B cell (primary cell): ENCODE results near the gene LENEP. TPM values are rescaled to one million over a fixed set of nuclear protein-coding genes. Genes with fewer than 3 reads are reported as not detected.

Experiments
- ATAC-seq: fragments of 200-7000 bp; cut with Tn5 transposase; one replicate; pipeline ENCODE4 v1.10.0; 2021; ENCODE audit warnings: low read depth, mild to moderate bottlenecking, moderate number of reproducible peaks, moderate library complexity
- CTCF ChIA-PET: fragments of 350-600 bp; sonication (Branson Sonifier 250); formaldehyde crosslinking; loops from one replicate; lab custom pipeline; 2021; ENCODE audit warnings: antibody characterized with exemption, inconsistent platforms; lab: Charles Lee
- POLR2A ChIA-PET: fragments of 350-600 bp; sonication (Branson Sonifier 250); formaldehyde crosslinking; loops from one replicate; lab custom pipeline; 2021; ENCODE audit warnings: antibody characterized with exemption; lab: Charles Lee
- DNase-seq: peaks from one replicate; pipeline ENCODE4 v3.0.0; 2013
- H2AFZ ChIP-seq: 2 replicates; pipeline ENCODE4 v1.6.1; 2012; ENCODE audit warnings: mild to moderate bottlenecking, low read depth, low read length; ENCODE audit not compliant: insufficient read depth, poor library complexity, severe bottlenecking
- H3K27ac ChIP-seq, 2 donors: 1 replicate in 1 of 2; 2 replicates in 1 of 2; pipeline ENCODE4 v1.5.1; 2012 to 2013; ENCODE audit warnings: low read length in 2 of 2, mild to moderate bottlenecking in 2 of 2, moderate library complexity in 1 of 2
- H3K27me3 ChIP-seq, 4 experiments: fragments of 200-600 bp in 1 of 4; sonication (generic) in 1 of 4; replicated peaks in 1 of 4; 1 replicate in 2 of 4; 2 replicates in 2 of 4; pipeline versions ENCODE4 v1.6.1 to v1.7.0; 2013 to 2016; ENCODE audit warnings: low read length in 3 of 4, mild to moderate bottlenecking in 2 of 4, mixed read lengths in 1 of 4, moderate library complexity in 1 of 4; ENCODE audit not compliant: insufficient read depth in 4 of 4, control insufficient read depth in 3 of 4; ENCODE audit errors: control extremely low read depth in 1 of 4
- H3K36me3 ChIP-seq, 2 experiments: replicated peaks in 1 of 2; 1 replicate in 1 of 2; 2 replicates in 1 of 2; pipeline versions ENCODE4 v1.6.1 to v1.7.1; 2013; ENCODE audit warnings: low read length in 1 of 2; ENCODE audit not compliant: insufficient read depth in 2 of 2, control insufficient read depth in 1 of 2; ENCODE audit errors: control extremely low read depth in 1 of 2, extremely low read depth in 1 of 2
- H3K4me1 ChIP-seq, 2 donors: fragments of 200-600 bp in 1 of 2; sonication (generic) in 1 of 2; 1 replicate in 1 of 2; 2 replicates in 1 of 2; pipeline versions ENCODE4 v1.5.1 to v1.6.1; 2013 to 2017; ENCODE audit warnings: low read length in 2 of 2; ENCODE audit not compliant: control insufficient read depth in 2 of 2, insufficient read depth in 2 of 2
- H3K4me2 ChIP-seq: replicated peaks from 2 replicates; pipeline ENCODE3; 2012; ENCODE audit warnings: mild to moderate bottlenecking, low read depth, low read length; ENCODE audit not compliant: poor library complexity, severe bottlenecking
- H3K4me3 ChIP-seq, 5 experiments: fragments of 200-600 bp in 1 of 5; sonication (generic) in 1 of 5; 1 replicate in 3 of 5; 2 replicates in 2 of 5; pipeline versions ENCODE4 v1.5.1 to v1.7.0; 2011 to 2016; ENCODE audit warnings: low read length in 4 of 5, mild to moderate bottlenecking in 4 of 5, low read depth in 2 of 5, control low read depth in 1 of 5, moderate library complexity in 1 of 5; ENCODE audit not compliant: insufficient read depth in 1 of 5; ENCODE audit errors: control extremely low read depth in 1 of 5, extremely low read depth in 1 of 5
- H3K79me2 ChIP-seq: fragments of 200-600 bp; sonication (generic); one replicate; pipeline ENCODE4 v1.6.0; 2016; ENCODE audit warnings: low read length; ENCODE audit not compliant: control insufficient read depth, insufficient read depth
- H3K9ac ChIP-seq: fragments of 200-600 bp; sonication (generic); 2 replicates; pipeline ENCODE4 v1.6.1; 2017; ENCODE audit warnings: mild to moderate bottlenecking, low read length, moderate library complexity
- H3K9me3 ChIP-seq, 3 donors: one replicate each; pipeline versions ENCODE4 v1.6.1 to v1.7.1; 2013; ENCODE audit warnings: low read length in 2 of 3; ENCODE audit not compliant: control insufficient read depth in 2 of 3, insufficient read depth in 1 of 3; ENCODE audit errors: control extremely low read depth in 1 of 3
- H4K20me1 ChIP-seq: 2 replicates; pipeline ENCODE4 v1.6.0; 2012; ENCODE audit warnings: mild to moderate bottlenecking, low read length; ENCODE audit not compliant: insufficient read depth, control insufficient read depth, poor library complexity, severe bottlenecking
- H3K27ac Mint-ChIP-seq: one replicate; pipeline ENCODE4 v1.8.0; 2021; ENCODE audit warnings: mixed read lengths
- H3K27me3 Mint-ChIP-seq: one replicate; pipeline ENCODE4 v1.8.0; 2021; ENCODE audit warnings: mixed read lengths
- H3K4me1 Mint-ChIP-seq: one replicate; pipeline ENCODE4 v1.8.0; 2021; ENCODE audit warnings: mixed read lengths
- H3K4me3 Mint-ChIP-seq: one replicate; pipeline ENCODE4 v1.8.0; 2021; ENCODE audit warnings: mixed read lengths
- H3K9me3 Mint-ChIP-seq: one replicate; pipeline ENCODE4 v1.8.0; 2022; ENCODE audit warnings: mixed read lengths; ENCODE audit not compliant: insufficient read depth
- CTCF ChIP-seq: fragments of 200-600 bp; IDR thresholded peaks from one replicate; pipeline ENCODE4 v1.8.0; 2022; ENCODE audit warnings: antibody characterized with exemption, mild to moderate bottlenecking
- EZH2 ChIP-seq: IDR thresholded peaks from 2 replicates; pipeline ENCODE4 v1.6.1; 2012; ENCODE audit warnings: borderline replicate concordance, low read depth, mild to moderate bottlenecking, moderate library complexity, low read length; ENCODE audit not compliant: insufficient read depth, poor library complexity, severe bottlenecking
- WGBS: methylation state at CpG from one replicate; pipeline ENCODE4 v1.1.5; 2013; ENCODE audit warnings: missing lambda C conversion rate; ENCODE audit not compliant: insufficient coverage; 5-methylcytosine and 5-hydroxymethylcytosine counted together
- intact Hi-C: fragments of 100-400 bp; cut with micrococcal nuclease; formaldehyde crosslinking; loops from one replicate; pipeline ENCODE4 v1.10.0; 2022
- polyA plus RNA-seq: library from polyadenylated mRNA; depleted of rRNA; stranded (reverse); fragments of >200 nt; gene quantifications from 2 replicates; pipeline ENCODE4 v1.2.3, GENCODE V29; 2012
- total RNA-seq, 2 donors: library from RNA; stranded (reverse); fragments of 120-200 nt in 1 of 2; gene quantifications; 1 replicate in 1 of 2; 2 replicates in 1 of 2; pipeline versions ENCODE4 v1.2.3 to v1.2.4, GENCODE V29; 2013 to 2022

Gene LENEP
- total and polyA plus RNA-seq, 2 donors (not counting 1 experiment from before 2014, with no cell fraction given) = 2.0 TPM; not detected in 1

- Histone ChIP-seq H3K79me2 (peaks cover 20% of the 10 kb centered on the region), H2AFZ (no peak overlapping the region), H3K4me1 (peaks cover 90 to 98% of the 10 kb centered on the region in 2 donors), H3K9me3 (no peaks in the 10 kb centered on the region), H3K27ac (peak overlapping the region; percentile 6 to 48), H3K9ac (no peak overlapping the region), H4K20me1 (peaks cover 18% of the 10 kb centered on the region), H3K27me3 (no peaks in the 10 kb centered on the region), H3K36me3 (peaks cover 0 to 29% of the 10 kb centered on the region in 2 experiments), H3K4me2 (peak overlapping the region; percentile 22), H3K4me3 (no peak overlapping the region)
- WGBS = no CpG with 5 or more reads among the region's 3 CpGs
- intact Hi-C loops = no loop called here
- no peak for ATAC-seq
- ChIA-PET CTCF (interaction anchor here (0.5 to 17.4 kb wide), 4 partner anchors 13 to 49 kb away, joined by 3 to 295 read pairs (median 4); partner anchors contain the start of genes LENEP and ZBTB7B), POLR2A (interaction anchor here (0.6 to 6.0 kb wide), 4 partner anchors 11 to 56 kb away, joined by 3 to 74 read pairs (median 6); partner anchors contain the start of gene ZBTB7B)
- Mint-ChIP-seq H3K4me1 (peaks cover 79% of the 10 kb centered on the region), H3K27me3 (no peaks in the 10 kb centered on the region), H3K9me3 (no peaks in the 10 kb centered on the region), H3K27ac (peak overlapping the region; percentile 83), H3K4me3 (no peak overlapping the region)
- DNase-seq = no peak
- TF ChIP-seq EZH2 (no peak), CTCF (no peak)
Measured at GRCh38 chr1:155012776-155013602, 19.6 kb downstream of the LENEP start.

GRCh38 chr1:155013632-155014031, 20.2 kb downstream of the LENEP start:
- intact Hi-C loops = no loop called here
- Mint-ChIP-seq H3K27me3 (no peaks in the 10 kb centered on the region), H3K4me1 (peaks cover 78% of the 10 kb centered on the region), H3K4me3 (no peak overlapping the region), H3K27ac (peak overlapping the region; percentile 89), H3K9me3 (no peaks in the 10 kb centered on the region)
- DNase-seq = no peak
- Histone ChIP-seq H3K79me2 (peaks cover 13% of the 10 kb centered on the region), H3K27ac (peak overlapping the region in 1 of 2 donors; percentile 26), H3K4me1 (peaks cover 90 to 98% of the 10 kb centered on the region in 2 donors), H4K20me1 (peaks cover 14% of the 10 kb centered on the region), H3K9me3 (no peaks in the 10 kb centered on the region), H3K36me3 (peaks cover 0 to 29% of the 10 kb centered on the region in 2 experiments), H3K27me3 (no peaks in the 10 kb centered on the region), H3K4me3 (no peak overlapping the region), H3K4me2 (peak overlapping the region; percentile 22), H3K9ac (no peak overlapping the region), H2AFZ (no peak overlapping the region)
- CTCF ChIA-PET = interaction anchor here (0.5 to 17.4 kb wide), 2 partner anchors 14 to 33 kb away, joined by 3 to 295 read pairs; partner anchors contain the start of genes LENEP and ZBTB7B
- TF ChIP-seq EZH2 (no peak), CTCF (no peak)
- WGBS = 13% methylated on average over 7 of the region's 8 CpGs
- POLR2A ChIA-PET = interaction anchor here (0.6 to 6.0 kb wide), 5 partner anchors 12 to 65 kb away, joined by 3 to 74 read pairs (median 7); partner anchors contain the start of genes CKS1B, EFNA3 and ZBTB7B
- no peak for ATAC-seq
